Measurements from ENCODE around the gene GTF2H3. TPM values are rescaled to one million over a fixed set of nuclear protein-coding genes. Genes with fewer than 3 reads are reported as not detected.
A peak's percentile ranks its signal among the peaks of the same experiment; 100 is the strongest.
"Not testable (repeated sequence)": the region's sequence is repeated elsewhere in the genome, so short reads cannot be mapped to it uniquely, and the experiment has no call there.

The GTF2H3 gene
- total RNA-seq, 1 donor from 2014 or later = 22.9 TPM

DNA sequence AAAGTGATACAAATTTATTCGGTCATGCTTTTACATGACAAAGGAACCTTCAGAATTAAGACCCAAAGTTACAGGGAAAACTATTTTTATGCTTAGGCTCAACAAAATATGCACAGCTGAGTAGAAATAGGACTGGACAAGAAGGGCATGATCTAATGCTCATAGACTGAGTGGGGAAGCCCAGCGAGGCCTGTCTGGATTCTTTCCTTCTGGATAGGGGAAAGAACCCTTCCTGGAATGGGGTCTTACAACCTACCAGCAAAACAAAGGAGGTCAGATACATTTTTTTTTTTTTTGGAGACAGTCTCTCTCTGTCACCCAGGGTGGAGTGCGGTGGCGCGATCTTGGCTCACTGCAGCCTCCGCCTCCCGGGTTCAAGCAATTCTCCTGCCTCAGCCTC is 33.9 kb upstream of the GTF2H3 start:
- TF ChIP-seq CTCF (conservative IDR thresholded peaks at IDR 0.05; ENCODE audit: low read depth, low read length) = no peak
- no peak for DNase-seq (ENCODE audit: low read depth)
- no peak overlapping the region for H3K4me3 ChIP-seq (ENCODE audit: low read depth, low read length)

DNA sequence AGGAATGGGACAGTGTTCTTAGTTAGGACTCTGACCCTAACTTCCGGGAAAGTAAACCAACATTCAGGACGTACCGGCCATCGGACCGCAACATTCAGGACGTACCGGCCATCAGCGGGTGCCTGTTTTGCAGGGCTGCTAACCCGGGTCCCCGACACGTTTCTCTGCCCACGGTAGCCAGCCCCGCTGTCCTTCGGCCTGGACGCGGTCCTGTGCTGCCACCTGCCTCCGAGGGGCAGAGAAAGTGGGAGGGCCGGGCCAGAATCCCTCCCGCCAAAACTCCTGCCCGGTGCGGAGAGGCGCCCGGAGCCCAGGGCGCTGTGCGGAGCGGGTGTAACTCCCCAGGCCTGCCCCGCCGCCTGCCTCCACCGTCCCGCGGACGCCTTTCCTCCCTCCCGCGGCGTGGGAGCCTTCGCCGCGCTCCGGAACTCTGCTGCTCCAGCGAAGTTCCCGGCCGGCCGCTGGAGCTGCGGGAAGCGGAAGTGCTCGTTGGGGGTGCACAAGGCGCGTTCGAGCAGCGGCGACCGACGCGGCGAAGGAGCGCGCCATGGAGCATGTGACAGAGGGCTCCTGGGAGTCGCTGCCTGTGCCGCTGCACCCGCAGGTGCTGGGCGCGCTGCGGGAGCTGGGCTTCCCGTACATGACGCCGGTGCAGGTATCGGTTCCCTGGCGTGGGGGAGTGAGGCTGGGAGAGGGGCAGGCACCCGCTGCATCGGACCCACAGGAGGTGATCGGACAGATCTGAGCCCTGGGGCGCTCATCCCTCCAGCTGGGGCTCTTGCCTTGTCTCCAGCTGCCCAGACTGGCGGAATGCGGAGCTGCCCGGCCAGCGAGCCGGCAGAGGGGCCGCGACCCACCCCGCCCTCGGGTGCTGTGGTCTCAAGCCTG is 31.8 kb upstream of the GTF2H3 start, which contains the start of gene DDX55:
DDX55 (plus strand) TSS at position 498 of the 888 bp plus-strand sequence; CDS start at position 548, 50 bp downstream.
- TF ChIP-seq CTCF (conservative IDR thresholded peaks at IDR 0.05; ENCODE audit: low read depth, low read length) = peak; percentile 43
- H3K4me3 ChIP-seq (ENCODE audit: low read depth, low read length) = peak within 1 kb of the TSS; percentile 91
- DNase-seq (ENCODE audit: low read depth) = no peak

- H3K4me3 ChIP-seq (ENCODE audit: low read depth, low read length) = peak overlapping the region; percentile 91
- no peak for TF ChIP-seq CTCF (conservative IDR thresholded peaks at IDR 0.05; ENCODE audit: low read depth, low read length)
- DNase-seq (ENCODE audit: low read depth) = no peak
Measured at GRCh38 chr12:123602651-123603195, 30.9 kb upstream of the GTF2H3 start.

- H3K4me3 ChIP-seq (ENCODE audit: low read depth, low read length); DNase-seq (ENCODE audit: low read depth): not testable (repeated sequence)
Measured at GRCh38 chr12:123603495-123603894, 30.1 kb upstream of the GTF2H3 start.

- no peak for TF ChIP-seq CTCF (conservative IDR thresholded peaks at IDR 0.05; ENCODE audit: low read depth, low read length)
- no peak overlapping the region for H3K4me3 ChIP-seq (ENCODE audit: low read depth, low read length)
- DNase-seq (ENCODE audit: low read depth) = no peak
Measured at GRCh38 chr12:123607756-123608155, 25.9 kb upstream of the GTF2H3 start.

DNA sequence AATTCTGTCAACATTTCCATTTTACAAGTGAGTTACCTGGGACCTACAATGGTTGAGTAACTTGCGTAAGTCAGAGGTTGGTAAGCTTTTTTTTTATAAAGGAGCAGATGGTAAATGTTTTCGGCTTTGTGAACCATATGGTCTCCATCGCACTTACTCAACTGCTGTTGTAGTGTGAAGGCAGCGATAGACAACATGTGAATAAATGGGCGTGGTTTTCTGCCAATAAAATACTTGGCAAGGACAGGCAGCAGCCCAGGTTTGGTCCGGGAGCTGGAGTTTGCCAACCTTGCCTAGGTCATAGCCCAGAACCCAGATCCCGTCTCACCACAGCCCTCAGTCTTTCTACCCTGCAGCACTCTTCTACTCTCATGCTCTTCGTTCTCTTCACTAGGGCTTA is 25.4 kb upstream of the GTF2H3 start:
- H3K4me3 ChIP-seq (ENCODE audit: low read depth, low read length) = no peak overlapping the region
- no peak for TF ChIP-seq CTCF (conservative IDR thresholded peaks at IDR 0.05; ENCODE audit: low read depth, low read length)
- DNase-seq (ENCODE audit: low read depth) = no peak

DNA sequence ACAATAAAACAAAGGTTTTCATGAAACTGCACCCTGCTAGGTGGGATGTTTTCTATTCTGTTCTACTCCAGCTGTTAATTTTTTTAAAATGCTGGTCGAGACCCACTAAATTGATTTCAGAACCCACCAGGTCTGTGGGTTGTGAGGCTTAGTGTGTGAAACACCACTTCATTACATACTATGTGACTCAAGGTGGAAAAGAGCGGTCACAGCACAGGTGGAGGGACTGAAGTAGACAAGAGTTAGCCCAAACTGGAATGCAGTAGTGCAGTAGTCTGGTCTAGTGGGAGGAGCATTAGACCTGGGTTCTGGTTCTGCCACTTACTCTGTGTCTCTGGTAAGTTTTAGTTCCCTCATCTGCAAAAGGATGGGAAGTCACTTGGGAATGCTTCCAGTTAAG is 19.5 kb upstream of the GTF2H3 start:
- no peak for TF ChIP-seq CTCF (conservative IDR thresholded peaks at IDR 0.05; ENCODE audit: low read depth, low read length)
- no peak overlapping the region for H3K4me3 ChIP-seq (ENCODE audit: low read depth, low read length)
- DNase-seq (ENCODE audit: low read depth) = no peak

All from epithelial cell of proximal tubule (primary cell).